Erythroblast (primary cell): ENCODE data around the gene ZKSCAN5.

Experiments used
- DNase-seq, 2 experiments: peaks; one replicate each; lab custom pipeline; 2025; lab: John Stamatoyannopoulos, UW
- GATA1 ChIP-seq: IDR thresholded peaks from 2 replicates; pipeline ENCODE4 v1.6.1; 2011; ENCODE audit warnings: low read depth, mild to moderate bottlenecking, control low read depth, low read length, moderate library complexity
- POLR2A ChIP-seq: IDR thresholded peaks from 2 replicates; pipeline ENCODE4 v1.6.1; 2011; ENCODE audit warnings: mild to moderate bottlenecking, low read length

ZKSCAN5 gene

DNA sequence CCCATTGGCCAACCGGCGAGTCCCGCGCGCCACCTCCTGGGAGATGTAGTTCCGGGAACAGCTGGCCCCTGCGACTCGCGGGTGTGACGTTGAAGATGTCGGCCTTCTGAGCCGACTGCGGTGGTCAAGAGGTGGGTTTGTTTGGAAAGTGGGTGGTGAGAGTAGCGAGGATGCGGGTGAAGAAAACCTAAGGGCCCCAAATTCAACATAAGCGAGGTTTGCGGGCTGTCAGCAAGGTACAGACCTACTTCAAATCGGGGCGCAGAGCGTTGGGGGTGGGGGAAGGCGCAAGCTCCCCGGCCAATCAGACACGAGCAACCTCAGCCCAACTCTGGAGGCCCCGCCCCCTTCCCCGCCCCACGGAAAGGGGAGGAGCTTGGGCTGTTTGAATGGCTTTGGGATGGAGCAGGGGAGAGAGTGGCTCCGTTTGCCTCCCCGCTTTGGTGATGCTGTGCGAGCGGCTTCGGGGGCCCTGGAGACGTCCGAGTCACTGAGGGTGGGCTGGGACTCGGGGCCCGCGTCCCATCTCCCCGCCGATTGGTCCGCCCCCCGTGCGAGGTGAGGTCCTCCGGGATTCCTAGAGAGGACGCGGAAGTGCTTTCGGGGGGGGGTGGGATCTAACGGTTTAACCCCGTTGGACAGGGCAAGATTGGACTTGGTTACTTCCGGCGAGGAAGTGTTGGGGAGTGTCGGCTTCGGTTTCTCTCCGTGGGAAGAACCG lies at the start of gene ZKSCAN5:
Gene ZKSCAN5, plus strand, starts transcription at position 60 of the 721 bp plus-strand sequence. CDS start 1,383 bp downstream, outside the sequence.
- TF ChIP-seq POLR2A (peak; percentile 87), GATA1 (no peak)
- peak; percentile 98 for DNase-seq

GRCh38 chr7:99455874-99456273 lies 48.6 kb upstream of the ZKSCAN5 start:
- TF ChIP-seq GATA1 (no peak), POLR2A (peak; percentile 22)
- DNase-seq: no peak

DNA sequence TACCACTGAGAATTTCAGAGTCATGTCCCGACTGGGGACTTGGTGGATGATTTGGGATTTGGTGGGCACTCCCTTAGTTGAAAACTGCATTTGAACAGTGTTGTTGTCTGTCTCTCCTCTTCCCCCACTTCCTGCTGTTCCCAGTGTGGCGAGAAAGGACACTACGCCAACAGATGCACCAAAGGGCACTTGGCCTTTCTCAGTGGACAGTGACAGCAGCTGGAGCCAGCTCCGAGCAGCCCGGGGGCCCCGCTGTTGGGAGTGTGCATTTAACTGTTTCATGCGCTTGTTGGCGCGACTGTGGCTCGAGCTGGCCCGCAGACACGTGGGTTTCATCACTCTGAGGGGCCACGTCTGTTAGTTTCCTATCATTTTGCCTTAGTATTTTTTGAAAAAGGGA lies 48.2 kb upstream of the ZKSCAN5 start:
- no peak for TF ChIP-seq GATA1
- no peak for TF ChIP-seq POLR2A
- no peak for DNase-seq

DNA sequence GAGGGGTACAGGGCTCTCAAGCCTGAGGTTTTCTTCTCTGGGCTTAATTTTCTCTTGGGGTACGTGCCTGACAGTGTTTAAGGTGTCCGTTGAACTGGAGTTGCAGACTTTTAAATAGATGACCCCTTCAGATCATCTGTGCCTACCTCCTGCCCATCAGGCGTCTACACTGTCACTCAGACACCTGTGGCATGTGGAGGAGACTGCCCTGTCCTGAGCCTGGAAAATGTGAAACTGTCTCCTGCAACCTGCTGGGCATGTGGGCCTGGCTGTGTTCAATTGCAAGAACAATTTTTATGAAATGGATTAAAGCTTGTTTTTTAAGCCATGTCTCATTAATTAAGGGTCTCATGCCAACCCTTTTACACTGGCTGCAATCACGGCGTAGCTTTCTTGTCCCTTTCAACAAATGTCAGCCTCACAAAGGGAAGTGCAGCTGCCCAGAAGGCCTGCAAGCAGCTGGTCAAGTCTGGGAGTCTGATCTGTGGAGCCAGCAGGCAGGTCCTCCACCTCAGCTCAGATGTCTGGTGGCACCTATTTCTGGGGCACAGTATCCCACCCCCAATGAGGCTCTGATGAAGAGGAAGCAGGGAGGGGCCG lies 47.3 kb upstream of the ZKSCAN5 start:
- DNase-seq: no peak
- no peak for TF ChIP-seq GATA1
- TF ChIP-seq POLR2A: peak; percentile 15

- no peak for TF ChIP-seq GATA1
- peak; percentile 17 for TF ChIP-seq POLR2A
Measured at GRCh38 chr7:99457650-99458493, 46.6 kb upstream of the ZKSCAN5 start.

DNA sequence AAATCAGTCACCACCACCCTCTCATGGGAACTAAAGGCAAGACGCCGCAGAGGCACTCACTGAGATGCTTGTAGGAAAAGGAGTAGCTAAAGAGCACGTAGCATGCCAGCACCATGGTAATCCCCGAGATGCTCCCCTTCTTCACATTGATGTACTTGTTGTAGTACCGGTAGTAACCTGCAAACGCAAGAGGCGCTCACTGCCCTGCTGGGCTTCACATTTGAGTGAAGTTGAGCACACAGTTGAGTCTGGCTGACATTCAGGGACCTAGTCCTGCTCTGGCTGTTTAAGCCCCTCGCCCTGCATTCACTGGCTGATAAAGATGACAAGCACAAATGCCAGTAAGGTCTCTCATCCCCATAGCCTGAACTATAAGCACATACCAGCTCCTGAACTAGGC lies 45.4 kb upstream of the ZKSCAN5 start:
- DNase-seq: peak; percentile 39 to 53

More at GRCh38 chr7:99457650-99458493, 46.6 kb upstream of the ZKSCAN5 start:
- DNase-seq: no peak

DNA sequence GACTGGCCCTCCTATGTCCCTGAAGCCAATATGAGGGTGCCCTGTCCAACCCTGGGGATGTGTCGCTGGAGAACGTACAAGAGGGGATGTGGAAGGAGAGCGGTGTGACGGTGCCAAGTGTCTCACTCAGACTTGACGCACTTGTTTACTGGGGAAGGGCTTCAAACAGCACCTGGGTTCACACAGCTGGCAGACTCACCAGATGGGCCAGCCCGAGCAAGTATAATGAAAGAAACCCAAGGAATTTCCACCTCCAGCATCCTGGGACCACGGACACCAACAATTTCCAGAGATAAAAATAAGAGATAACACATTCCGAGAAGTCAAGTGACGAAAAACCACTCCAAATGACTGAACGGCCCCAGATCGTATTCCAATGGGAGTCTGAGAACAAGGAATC lies 43.8 kb upstream of the ZKSCAN5 start:
- TF ChIP-seq POLR2A (no peak), GATA1 (no peak)
- no peak for DNase-seq

More for the DNA sequence above, 45.4 kb upstream of the ZKSCAN5 start:
- TF ChIP-seq POLR2A (peak; percentile 21), GATA1 (no peak)

GRCh38 chr7:99461221-99461620 lies 43.2 kb upstream of the ZKSCAN5 start:
- no peak for DNase-seq
- TF ChIP-seq POLR2A: no peak
- no peak for TF ChIP-seq GATA1

DNA sequence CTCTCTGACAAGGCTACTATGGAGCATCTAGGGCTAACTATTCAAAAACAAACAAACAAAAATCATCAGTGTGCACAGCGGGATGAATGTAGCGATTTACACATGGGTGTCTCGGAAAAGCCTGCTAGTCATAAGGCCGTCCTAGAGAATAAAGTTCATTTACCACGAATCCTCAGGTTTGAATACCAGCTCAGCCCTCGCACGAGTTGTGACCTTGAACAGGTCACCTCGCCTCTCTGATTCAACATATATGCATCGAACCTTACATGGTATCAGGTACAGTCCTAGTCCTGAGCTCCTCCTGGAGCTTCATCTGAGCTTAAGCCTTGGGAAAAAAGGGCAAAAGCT lies 39.1 kb upstream of the ZKSCAN5 start:
- TF ChIP-seq POLR2A: no peak
- no peak for TF ChIP-seq GATA1
- DNase-seq: no peak

DNA sequence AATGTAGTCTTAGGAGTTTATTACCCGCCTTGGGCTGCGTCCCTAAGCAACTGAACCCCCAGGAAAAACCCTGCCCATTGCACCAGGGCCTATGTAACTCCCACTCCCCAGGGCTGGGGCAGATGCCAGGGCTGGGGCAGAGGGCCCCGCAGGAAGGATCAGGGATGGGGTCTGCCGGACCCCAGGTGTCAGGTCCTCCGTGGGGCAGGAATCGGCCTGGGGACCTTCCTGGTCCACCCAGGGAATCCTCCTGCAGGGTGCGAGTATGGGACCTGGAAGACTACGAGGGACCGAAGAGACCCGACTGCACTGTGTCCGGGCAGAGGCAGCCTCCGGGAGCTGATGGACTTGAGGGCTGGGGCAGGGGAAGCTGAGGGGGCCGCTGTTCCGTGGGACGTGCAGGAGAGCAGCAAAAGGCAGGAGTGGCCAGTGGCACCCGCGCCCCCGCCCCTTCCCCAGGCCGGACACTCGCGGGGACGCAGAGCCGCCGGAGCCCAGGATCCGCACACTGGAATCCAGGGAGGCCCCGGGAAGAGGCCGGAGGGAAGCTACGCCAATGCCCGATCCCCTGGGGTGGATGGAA lies 36.0 kb upstream of the ZKSCAN5 start:
- TF ChIP-seq POLR2A (no peak), GATA1 (no peak)
- no peak for DNase-seq

- TF ChIP-seq GATA1 (no peak), POLR2A (no peak)
- no peak for DNase-seq
Measured at GRCh38 chr7:99469381-99470065, 34.9 kb upstream of the ZKSCAN5 start.

DNA sequence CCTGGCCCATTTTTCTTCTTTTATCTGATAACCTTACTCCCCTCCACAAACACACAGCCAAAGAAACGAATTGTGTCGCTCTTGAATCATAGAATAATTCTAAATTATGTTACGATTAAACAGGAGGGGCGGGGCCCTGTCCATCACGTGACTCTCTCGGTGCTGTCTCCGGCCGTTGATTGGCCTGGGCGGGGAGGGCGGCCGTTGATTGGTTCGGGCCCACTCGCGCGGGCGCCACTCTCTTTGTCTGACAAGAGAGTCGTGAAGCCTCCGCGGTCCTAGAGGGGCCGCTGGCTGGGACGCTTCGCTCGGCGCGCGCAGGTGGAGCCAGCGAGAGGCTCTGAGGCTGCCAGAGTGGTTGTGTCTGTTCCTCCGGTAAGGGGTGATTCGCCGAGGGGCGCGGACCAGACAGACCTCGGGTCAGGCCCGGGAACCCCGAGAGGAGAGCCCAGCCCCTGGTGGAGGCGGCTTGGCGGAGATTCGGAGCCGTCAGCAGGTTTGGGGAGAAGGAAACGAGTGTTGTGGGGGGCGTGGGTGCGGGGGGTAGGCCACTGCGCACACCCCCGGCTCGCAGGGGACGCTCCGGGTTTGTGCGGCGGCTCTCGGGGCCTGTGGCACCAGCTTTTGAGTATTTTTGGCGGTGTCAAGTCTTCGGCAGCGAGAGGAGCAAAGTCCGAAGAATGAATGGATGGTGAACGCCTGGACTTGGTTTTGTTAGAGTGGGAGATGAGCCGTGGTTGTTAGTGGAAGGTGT lies 31.7 kb upstream of the ZKSCAN5 start, which contains the start of gene ZNF789:
Gene ZNF789, plus strand, starts transcription at position 330 of the 754 bp plus-strand sequence. CDS start 3,567 bp downstream, outside the sequence.
- TF ChIP-seq GATA1 (no peak), POLR2A (peak; percentile 80)
- DNase-seq: peak; percentile 98
